Superior temporal gyrus (tissue), 1 donor: ENCODE data around the gene CEP70.
"Not testable (repeated sequence)": the region's sequence is repeated elsewhere in the genome, so short reads cannot be mapped to it uniquely, and the experiment has no call there.

Source experiments
- DNase-seq: peaks from one replicate; pipeline ENCODE4 v3.0.0-alpha.2; 2016; ENCODE audit errors: extremely low spot score

CEP70 gene

DNA sequence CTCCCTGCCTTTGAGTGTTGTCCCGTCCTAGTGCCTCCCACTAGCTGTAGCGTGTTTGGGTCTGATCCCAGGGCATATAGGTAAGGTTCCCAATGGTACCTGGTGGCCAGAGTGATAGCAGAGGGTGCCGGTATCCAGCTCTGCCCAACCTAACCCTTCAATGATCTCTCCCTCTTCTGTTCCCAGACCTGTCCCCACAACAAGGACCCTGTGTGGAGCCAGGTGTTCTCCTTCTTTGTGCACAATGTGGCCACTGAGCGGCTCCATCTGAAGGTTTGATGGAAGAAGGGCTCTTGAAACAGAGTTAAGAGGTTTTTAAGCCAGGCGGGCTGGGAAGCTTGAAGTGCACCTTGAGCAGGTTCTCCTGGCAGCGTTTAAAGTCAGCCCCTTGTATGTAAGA is 124.2 kb downstream of the CEP70 start:
- DNase-seq, result no peak

- DNase-seq, result no peak
These were observed 125.2 kb downstream of the CEP70 start for GRCh38 chr3:138468886-138469285.

DNA sequence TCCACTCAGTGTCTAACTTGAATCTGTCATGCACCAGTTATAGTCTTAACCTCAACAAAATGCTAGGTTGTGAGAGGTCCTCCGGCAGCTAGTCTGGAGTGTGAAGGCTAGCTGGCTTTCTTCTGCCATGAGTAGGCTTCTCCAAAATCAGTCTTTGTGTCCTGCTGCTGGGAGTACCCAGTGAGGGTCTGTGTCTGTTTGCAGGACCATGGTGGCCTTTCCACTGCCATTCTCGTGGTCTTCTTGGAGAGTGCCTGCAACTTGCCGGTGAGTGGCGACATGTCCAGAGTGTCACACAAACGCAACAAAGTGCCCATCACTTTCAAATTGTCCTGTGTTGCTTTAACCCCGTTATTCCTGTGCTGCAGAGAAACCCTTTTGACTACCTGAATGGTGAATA is 125.6 kb downstream of the CEP70 start:
- no peak for DNase-seq

GRCh38 chr3:138467931-138468330 is 126.1 kb downstream of the CEP70 start:
- DNase-seq, result no peak

- no peak for DNase-seq
These were observed 128.1 kb downstream of the CEP70 start for GRCh38 chr3:138465925-138466324.

- no peak for DNase-seq
These were observed 128.6 kb downstream of the CEP70 start for GRCh38 chr3:138465451-138465850.

DNA sequence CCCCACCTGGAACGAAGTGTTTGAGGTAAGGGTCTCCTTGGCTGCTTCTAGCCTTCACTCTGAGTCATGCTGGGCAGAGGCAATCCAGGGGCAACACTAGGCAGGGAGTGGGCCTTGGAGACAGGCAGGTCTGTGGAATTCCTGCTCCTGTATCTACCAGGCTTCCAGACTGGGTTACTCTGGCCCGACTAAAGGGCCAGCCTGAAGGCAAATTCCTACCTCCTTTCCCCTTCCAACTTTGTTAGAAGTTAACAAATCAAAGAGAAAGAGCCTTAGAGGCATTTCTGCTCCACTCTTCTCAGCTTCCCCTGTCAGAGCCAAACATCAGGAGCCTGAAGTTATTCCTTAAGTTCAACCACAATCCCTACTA is 129.6 kb downstream of the CEP70 start:
- no peak for DNase-seq

- DNase-seq, result no peak
These were observed 130.2 kb downstream of the CEP70 start for GRCh38 chr3:138463724-138464490.

DNA sequence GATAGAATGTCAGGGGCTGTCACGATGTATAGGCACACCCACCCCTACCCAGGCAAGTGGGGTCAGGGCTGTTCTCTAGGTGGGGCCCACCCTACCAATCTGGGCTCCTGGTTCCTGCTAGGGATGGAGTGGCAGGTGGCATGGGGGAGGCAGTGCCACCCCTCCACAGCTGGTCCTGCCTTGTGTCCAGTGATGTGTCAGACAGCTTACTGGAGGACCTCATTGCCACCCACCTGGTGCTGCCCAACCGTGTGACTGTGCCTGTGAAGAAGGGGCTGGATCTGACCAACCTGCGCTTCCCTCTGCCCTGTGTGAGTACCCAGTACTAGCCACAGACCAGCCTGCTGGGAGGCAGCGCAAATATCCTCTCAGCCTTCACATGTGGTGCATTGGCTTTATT is 132.2 kb downstream of the CEP70 start:
- DNase-seq, result no peak

- no peak for DNase-seq
These were observed 132.8 kb downstream of the CEP70 start for GRCh38 chr3:138461246-138461645.

DNA sequence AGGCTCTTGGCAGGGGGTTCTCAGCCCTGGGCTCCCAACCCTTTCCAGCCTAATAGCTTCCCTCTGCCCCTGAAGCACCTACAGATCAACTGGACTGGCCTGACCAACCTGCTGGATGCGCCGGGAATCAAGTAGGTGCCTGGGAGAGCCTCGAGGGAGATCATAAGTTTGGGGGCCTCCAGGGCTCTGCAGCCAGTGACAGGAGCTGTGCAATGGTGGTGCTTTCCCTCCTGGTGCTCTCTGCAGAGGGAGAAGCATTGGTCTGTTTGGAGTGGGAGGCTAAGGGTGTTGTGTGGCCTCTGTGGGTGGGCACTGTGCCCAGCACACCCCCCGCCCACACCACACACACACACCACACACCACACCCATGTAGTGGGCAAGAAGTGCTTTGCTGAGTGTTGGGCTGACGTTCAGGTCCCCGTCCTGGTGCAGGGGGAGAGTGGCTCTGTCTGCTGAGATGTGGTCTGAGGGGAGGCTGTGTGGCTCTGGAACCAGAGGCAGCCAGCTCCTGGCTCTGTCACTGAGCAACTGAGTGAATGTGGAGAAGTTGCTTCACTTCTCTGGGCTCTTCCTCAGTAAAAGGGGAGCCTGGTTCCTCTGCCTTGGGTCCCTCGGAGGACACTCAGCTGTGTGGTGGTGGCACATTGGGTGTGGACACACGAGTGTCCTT is 133.4 kb downstream of the CEP70 start:
- no peak for DNase-seq

DNA sequence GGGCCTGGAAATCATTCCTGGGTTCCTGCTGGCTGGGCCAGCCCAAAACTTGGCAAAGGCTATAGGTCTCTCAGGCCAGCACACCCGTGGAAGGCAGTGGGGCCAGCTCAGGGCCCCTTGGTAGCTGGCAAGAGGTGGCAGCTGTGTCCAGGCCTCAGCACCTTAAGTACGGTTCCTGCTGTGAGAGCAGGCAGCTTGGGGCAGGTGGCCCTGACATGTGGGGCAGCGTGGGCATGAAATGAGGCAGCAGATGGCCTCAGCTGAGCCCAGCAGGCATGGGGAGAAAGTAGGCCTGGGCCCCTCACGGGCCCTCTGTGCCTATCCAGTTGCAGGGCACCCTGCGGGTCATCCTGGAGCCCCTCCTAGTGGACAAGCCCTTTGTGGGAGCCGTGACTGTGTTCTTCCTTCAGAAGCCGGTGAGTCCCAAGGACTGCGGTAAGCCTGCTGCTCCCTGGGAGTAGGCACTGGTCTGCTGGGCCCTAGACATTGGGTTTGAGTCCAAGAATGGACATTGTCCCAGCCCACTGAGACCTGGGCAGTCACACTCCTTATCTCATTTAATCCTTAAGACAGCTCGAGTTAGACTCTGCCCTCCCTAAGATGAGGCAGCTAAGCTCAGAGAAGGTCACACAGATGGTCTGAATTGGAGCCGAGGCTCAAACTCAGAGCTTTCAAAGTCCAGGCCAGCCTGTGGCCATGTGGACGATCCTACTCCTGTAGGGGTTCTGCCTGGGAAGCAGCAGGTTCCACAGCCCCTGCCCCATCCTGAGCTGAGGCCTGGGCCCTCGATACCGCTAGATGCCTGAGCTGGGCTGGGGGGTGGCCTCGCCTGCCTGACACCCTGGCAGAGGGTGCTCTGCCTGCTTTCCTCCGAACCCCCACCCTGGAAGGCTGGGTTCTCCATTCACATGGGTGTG is 134.2 kb downstream of the CEP70 start:
- DNase-seq, result no peak

- no peak for DNase-seq
These were observed 135.1 kb downstream of the CEP70 start for GRCh38 chr3:138458774-138459499.

DNA sequence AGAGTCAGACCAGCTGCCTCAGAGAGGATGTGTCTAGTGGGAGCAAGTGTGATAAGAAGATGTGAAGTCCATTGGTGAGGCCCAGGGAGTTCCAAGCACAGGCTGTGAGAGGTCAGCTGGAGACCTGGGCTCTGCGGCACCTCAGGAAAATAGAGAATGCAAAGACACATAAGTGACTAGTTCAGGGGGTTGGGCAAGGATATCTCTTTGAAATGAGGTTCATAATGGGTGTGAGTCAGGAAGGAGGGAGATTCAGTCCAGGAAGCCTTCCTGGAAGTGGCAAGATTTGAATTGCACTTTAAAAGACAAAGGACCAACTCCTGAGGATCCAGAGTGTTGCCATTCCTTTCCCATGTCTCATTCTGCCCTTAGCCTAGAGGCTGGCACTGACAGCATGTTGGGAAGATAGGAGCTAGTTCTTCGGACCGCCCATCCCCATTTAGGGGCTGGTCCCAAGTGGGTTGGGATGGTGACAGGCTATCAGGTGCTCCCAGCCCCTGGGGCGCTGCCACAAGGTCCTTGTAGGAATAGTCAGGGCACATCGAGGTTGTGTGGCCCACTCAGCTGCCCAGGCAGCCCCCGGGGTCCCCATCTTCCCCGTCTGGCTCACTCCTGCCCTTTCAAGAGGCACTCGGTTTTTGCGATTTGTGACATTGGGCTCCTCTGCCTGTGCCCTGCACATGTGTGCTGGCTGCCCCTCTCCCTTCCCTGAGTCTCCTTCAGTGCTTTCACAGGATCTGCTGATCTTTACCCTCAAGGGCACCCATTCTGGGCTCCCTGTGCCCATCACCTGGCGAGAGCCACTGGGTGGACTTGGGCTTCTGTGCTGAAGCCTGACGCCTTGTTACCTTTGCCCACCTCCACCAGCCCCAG is 136.0 kb downstream of the CEP70 start:
- no peak for DNase-seq

DNA sequence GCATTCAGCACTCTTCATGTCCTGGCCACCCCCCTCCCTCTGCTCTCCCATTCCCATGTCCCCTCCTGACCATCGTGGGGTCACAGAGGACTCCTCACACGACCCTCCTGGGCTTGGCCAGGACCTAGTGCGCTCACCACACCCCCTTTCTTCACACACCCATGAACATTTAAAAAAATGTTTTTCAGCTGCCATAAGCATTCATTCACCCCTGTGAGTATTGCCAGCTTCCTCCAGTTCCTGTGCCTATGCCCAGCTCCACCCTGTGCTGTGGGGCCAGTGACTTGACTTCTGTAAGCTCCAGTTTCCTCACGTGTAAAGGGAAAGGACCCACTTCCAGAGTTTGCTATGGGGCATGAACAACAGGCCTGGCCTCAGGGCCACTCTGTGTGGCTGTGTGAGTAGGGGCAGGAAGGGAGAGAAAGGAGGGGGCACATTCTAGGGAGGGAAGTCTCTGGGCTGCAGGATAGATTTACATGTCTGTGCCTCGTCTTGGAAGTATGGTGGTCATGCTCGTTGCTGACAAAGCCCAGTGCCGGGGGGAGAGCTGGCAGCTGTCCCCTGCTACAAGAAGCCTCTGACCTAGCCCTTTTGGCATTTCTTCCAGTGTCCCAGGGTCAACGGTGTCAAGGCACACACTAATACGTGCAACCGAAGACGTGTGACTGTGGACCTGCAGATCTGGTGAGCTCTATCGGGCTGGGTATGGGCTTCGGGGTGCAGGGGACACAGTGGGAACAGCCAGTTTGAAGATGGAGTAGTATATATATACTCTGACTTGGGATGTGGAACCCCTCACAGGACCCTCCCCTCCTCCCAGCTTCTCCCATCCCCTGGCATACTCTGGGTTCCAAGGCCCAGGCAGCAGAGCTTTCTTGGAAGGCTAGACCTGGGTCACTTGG is 136.8 kb downstream of the CEP70 start:
- DNase-seq, result no peak

DNA sequence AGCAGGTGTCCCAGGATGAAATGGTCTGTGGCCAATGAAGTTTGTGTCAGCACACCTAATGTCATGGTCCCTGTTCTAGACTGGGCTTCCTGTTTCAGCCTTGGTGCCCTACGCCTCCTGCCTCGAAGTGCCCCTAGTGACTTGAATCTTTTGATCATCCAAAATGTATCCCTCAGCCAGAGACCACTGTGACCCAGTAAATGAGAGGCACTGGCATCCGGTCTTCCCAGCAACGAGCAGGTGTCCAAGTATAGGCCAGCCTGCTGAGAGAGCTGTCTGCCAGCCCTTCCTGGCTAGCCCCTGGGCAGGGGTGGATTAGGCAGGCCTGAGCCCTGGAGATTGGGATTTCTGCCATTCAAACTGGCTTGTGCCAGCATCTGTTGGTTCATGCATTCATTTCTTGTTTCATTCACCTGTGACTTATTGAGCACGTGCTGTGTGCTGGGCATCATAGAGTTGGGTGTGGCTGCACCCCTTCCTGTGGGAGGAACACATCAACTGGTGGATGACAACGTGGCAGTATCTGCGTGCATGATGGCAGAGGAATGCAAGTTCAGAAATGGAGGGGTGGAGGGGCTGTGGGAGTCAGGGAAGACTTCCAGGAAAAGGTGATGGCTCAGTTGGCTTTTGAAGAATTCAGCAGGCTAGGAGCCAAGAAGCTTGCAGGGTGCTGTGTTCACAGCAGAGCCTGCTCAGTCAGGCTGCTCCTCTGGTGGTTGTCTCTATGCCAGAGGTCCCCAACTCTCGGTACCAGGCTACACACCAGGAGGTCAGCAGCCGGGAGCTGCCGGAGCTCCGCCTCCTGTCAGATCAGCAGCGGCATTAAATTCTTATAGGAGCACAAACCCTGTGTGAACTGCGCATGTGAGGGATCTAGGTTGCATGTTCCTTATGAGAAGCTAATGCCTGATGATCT is 138.0 kb downstream of the CEP70 start:
- no peak for DNase-seq

DNA sequence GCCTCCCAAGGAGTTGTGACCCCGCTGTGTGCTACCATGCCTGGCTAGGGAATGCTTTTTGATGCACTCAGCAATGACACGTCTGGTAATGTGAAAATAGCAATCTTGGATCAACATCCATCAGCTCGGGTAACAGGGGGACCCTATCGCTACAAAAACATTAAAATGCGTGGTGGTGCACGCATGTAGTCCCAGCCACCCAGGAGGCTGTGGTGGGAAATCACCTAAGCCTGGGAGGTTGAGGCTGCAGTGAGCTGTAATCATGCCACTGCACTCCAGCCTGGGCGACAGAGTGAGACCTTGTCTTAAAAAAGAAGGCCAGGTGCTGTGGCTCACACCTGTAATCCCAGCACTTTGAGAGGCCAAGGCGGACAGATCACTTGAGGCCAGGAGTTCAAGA is 140.1 kb downstream of the CEP70 start:
- DNase-seq, result not testable (repeated sequence)

DNA sequence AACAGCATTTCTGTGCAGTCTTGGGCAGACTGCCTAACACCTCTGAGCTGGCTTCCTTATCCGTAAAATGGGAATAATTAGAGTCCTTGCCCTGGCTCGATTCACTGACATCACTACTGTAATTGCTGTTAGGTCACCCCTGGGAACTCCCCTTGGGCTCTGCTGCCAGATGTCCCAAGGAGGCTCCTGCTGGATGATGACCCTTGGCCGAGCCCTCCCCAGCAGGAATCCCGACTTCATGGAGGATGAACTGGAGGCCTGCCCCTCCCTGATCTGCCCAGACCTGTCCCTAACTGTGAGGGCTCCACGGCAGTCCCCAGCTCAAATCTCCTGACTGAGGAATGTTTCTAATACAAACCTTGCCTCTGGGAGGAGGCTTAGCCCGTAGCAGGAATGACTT is 141.6 kb downstream of the CEP70 start:
- DNase-seq, result no peak
